ENCODE data around the gene KIAA1143. TPM values are rescaled to one million over a fixed set of nuclear protein-coding genes. Genes with fewer than 3 reads are reported as not detected.

Gene KIAA1143
- total and polyA plus RNA-seq, 2 of the 13 experiments (the other 11 are each of a cell fraction or from before 2014, with no cell fraction given) = 9.9 to 27.2 TPM

GRCh38 chr3:44729384-44729910 lies 32.0 kb downstream of the KIAA1143 start, which contains the start of gene ZNF501 (continued):
- 0 out of 2 replicates have a peak, but pooled peaks have one; percentile 21 for TF ChIP-seq ZBTB37 (CRISPR knock-in tag; IDR thresholded peaks at IDR 0.05)
- peak; percentile 46 for TF ChIP-seq ZNF407 (CRISPR knock-in tag; IDR thresholded peaks at IDR 0.05; ENCODE audit: not compliant biosample characterization)
- peak; percentile 76; the same call in 1 of the 2 replicates for TF ChIP-seq MZF1 (CRISPR knock-in tag; IDR thresholded peaks at IDR 0.05; ENCODE audit: borderline replicate concordance)
- 0 out of 2 replicates have a peak, but pooled peaks have one; percentile 50 for TF ChIP-seq MXD4 (CRISPR knock-in tag; IDR thresholded peaks at IDR 0.05)
- TF ChIP-seq TOPORS (CRISPR knock-in tag; IDR thresholded peaks at IDR 0.05) = 0 out of 2 replicates have a peak, but pooled peaks have one; percentile 87
- TF ChIP-seq ZNF33B (CRISPR knock-in tag; IDR thresholded peaks at IDR 0.05) = no peak
- peak; percentile 67 for TF ChIP-seq TBX2 (CRISPR knock-in tag; IDR thresholded peaks at IDR 0.05; ENCODE audit: borderline replicate concordance)
- TF ChIP-seq ZNF142 (CRISPR knock-in tag; IDR thresholded peaks at IDR 0.05) = no peak; the same call in 1 of the 2 replicates
- no peak; the same call in 1 of the 2 replicates for TF ChIP-seq ISL2 (CRISPR knock-in tag; IDR thresholded peaks at IDR 0.05)

Measured in HepG2 (cell line).